Measurements from ENCODE around the gene NOL9.

The NOL9 gene

GRCh38 chr1:6505367-6506209, 48.7 kb downstream of the NOL9 start:
- TF ChIP-seq CTCF (IDR thresholded peaks at IDR 0.05; ENCODE audit: control extremely low read depth, extremely low read depth, low read depth, missing control alignments): no peak
- no peak for DNase-seq (ENCODE audit: extremely low spot score)
- ChIA-PET CTCF (interaction anchor here (1.3 to 1.7 kb wide), 2 partner anchors 16 to 141 kb away, joined by 5 to 7 read pairs; no protein-coding TSS in a partner anchor), POLR2A (no interaction called here)

DNA sequence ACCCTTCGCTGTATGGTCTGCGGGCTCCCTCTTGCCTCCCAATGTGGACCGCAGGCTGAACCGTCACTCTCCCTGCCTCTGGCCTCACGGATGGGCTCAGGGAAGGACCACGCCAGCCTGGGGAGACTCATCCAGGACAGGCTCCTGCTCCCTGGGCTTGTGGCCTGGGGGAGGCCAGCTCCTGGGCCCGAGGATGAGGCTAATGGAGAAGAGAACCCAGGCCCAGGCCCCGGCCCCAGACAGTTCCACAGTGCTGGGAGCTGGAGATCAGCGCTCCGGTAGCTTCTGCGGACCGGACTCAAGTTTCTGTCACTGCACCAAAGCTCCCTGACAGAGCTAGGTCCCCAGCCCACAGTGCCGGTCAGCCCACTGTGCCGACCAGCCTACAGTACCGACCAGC, 49.4 kb downstream of the NOL9 start:
- DNase-seq (ENCODE audit: extremely low spot score): no peak

DNA sequence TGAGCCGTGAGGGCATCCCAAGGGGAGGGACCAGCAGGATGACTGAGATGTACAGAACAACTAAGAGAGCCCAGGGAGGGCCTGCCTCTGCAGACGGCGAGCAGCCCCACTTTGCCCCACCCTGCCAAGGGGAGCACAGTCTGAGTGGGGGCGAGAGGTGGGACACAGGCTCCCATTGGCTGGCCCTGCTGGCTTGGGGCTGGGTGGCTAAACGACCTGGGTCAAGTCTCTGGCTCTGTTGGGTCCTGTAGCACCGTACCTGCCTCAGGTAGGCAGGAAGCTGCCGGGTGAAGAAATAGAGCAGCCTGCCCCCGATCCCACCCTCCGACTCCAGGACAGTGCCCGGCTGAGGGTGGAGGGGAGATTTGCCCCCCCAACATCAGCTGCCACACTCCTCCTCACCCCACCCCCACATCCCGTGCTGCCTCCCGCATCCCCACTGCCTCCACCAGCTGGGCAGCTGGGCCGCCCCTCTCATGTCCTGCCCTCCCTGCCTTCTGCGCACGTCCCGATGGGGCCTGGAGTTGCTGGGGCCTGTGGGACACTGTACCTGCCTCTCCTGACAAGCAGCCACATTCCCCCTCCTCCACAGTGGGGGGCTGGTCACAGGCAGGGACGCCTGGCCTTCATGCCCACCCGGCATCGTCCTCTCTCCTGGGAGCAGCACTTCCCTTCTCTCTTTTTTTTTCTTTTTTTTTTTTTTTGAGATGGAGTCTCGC, 50.3 kb downstream of the NOL9 start:
- TF ChIP-seq CTCF (IDR thresholded peaks at IDR 0.05; ENCODE audit: control extremely low read depth, extremely low read depth, low read depth, missing control alignments): no peak
- DNase-seq (ENCODE audit: extremely low spot score): no peak
- ChIA-PET CTCF (interaction anchor here (1.2 to 1.6 kb wide), 2 partner anchors 18 to 20 kb away, joined by 3 to 4 read pairs; no protein-coding TSS in a partner anchor), POLR2A (interaction anchor here (0.6 kb wide), 1 partner anchor 98 kb away, joined by 3 read pairs; no protein-coding TSS in a partner anchor)

More for the DNA sequence above, 49.4 kb downstream of the NOL9 start:
- CTCF ChIA-PET: interaction anchor here (1.3 to 1.7 kb wide), 2 partner anchors 15 to 142 kb away, joined by 5 to 7 read pairs; no protein-coding TSS in a partner anchor
- no peak for TF ChIP-seq CTCF (IDR thresholded peaks at IDR 0.05; ENCODE audit: control extremely low read depth, extremely low read depth, low read depth, missing control alignments)
- POLR2A ChIA-PET: no interaction called here

DNA sequence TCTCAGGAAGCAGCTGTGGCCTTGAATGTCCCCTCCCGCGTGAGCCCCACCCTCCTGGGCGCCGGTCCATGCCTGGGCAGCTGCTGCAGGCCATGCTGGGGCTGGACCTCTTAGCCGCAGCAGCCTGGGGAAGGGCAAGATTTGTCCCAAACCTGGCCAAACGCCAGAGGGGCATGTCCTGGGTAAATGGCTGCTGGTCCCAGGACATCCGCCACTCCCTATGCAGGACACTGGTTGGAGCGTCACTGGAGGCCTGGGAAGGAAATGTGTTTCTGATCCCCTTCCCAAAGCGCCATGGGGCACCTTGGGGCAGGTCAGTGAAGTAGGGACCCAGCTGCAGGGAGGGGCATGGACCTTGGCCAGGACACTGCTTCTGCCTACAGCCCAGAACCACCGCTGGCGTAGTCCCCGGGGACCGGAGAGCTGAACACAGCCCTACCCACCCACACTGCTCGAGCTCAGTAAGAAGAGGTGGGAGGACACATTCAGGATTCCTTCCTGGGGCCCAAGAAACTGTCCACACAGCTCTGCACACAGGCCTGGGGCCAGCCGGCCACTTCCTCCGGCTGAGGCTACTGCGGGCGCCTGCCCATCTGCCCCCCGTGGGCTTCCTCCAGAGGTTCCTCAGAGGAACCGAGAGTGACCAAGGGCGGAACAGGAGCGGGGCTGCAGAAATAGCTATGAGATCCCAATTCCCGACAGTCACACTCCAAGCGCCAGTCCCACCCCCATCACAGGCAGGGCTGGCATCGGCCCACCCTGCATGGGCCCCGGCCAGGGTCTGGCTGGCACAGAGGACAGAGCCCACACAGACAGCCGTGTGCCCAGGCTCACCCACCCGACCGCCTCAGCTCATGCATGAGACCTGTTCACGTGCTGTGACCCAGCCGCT, 52.1 kb downstream of the NOL9 start:
- no peak for TF ChIP-seq CTCF (IDR thresholded peaks at IDR 0.05; ENCODE audit: control extremely low read depth, extremely low read depth, low read depth, missing control alignments)
- POLR2A ChIA-PET: no interaction called here
- no peak for DNase-seq (ENCODE audit: extremely low spot score)
- CTCF ChIA-PET: interaction anchor here (0.8 to 5.1 kb wide), 4 partner anchors 9 to 1163 kb away, joined by 3 to 50 read pairs (median 4); partner anchors contain the start of gene PLEKHG5

DNA sequence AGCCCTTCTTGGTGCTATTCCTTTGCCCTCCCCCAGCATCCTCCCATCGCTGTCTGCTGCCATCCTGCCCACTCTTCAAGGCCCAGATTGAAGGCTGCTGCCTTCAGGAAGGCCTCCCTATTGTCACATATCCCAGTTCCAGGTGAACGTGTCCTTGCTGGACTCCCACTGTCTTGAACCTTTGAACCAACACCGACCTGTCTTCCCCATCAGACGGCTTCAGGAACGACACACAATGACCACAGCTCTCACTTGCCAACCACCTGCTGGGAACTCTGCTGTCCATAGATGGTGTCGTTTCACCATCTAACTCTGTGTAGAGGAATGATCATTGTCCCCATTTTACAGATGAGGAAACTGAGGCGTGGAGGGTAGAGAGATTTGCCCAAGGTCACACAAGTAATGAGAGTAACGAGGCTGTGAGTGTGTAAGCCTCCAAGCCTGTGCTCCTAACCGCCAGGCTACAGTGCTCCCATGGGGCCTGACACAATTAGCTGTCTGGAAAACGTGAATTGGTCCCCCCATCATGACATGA, 53.0 kb downstream of the NOL9 start:
- CTCF ChIA-PET: interaction anchor here (5.1 kb wide), 1 partner anchor 12 kb away, joined by 50 read pairs; the partner anchor contains the start of gene PLEKHG5
- no peak for TF ChIP-seq CTCF (IDR thresholded peaks at IDR 0.05; ENCODE audit: control extremely low read depth, extremely low read depth, low read depth, missing control alignments)
- POLR2A ChIA-PET: no interaction called here
- no peak for DNase-seq (ENCODE audit: extremely low spot score)
